NB4 (cell line): ENCODE results near the gene SREBF1.

ENCODE experiments used
- CTCF ChIP-seq: IDR thresholded peaks from one replicate; pipeline ENCODE4 v1.5.1; 2012; ENCODE audit warnings: low read depth, low read length
- MYC ChIP-seq: IDR thresholded peaks from 2 replicates; pipeline ENCODE4 v1.6.1; 2011; ENCODE audit warnings: low read depth, low read length
- POLR2A ChIP-seq: IDR thresholded peaks from 2 replicates; pipeline ENCODE4 v1.6.1; 2011; ENCODE audit warnings: mild to moderate bottlenecking; ENCODE audit not compliant: insufficient read length; ENCODE audit errors: extremely low read depth
- TF ChIP-seq, protein P1 (sequence below): IDR thresholded peaks from 2 replicates; pipeline ENCODE4 v1.6.1; 2011; ENCODE audit warnings: low read depth, low read length

DNA sequence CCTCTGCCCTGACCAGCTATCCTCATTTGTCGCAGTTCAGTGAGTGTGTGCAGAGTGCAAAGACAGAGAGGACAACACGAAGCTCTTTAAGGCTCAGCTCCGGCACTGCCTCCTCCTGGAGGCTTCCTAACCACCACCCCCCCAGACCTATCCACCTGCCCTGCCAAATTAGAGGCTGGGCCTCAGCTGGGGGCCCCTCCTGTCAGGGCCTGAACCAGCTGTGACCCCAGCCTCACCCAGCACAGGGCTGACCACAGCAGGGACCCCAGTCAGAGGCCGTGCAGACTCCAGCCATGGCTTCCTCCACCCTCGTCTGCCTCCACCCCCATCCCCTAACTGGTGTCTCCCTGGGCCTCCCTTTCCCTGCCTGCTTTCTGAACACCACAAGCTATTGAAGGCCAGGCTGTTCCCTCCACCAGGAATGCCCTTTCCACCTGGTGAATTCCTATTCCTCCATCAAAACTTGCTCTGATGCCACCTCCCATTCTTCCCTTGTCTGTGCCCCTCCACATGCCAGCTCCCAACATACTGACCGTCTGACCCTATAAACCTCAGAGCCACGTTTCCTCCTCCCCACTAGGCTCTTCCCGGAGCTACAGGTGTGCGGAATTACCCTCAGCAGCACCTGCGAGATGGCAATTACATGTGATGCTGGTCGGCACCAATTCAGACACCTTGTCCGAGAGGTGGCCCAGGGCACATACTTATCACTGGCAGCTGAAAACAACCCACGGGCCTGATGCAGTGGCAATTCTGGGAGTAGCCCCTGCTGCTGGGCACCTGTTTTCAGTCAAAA lies 8.8 kb downstream of the SREBF1 start:
- no peak for TF ChIP-seq CTCF
- TF ChIP-seq, protein P1, sequence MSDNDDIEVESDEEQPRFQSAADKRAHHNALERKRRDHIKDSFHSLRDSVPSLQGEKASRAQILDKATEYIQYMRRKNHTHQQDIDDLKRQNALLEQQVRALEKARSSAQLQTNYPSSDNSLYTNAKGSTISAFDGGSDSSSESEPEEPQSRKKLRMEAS = no peak
- no peak for TF ChIP-seq POLR2A
- TF ChIP-seq MYC = no peak
